ENCODE data around the gene NPC1.

The NPC1 gene

DNA sequence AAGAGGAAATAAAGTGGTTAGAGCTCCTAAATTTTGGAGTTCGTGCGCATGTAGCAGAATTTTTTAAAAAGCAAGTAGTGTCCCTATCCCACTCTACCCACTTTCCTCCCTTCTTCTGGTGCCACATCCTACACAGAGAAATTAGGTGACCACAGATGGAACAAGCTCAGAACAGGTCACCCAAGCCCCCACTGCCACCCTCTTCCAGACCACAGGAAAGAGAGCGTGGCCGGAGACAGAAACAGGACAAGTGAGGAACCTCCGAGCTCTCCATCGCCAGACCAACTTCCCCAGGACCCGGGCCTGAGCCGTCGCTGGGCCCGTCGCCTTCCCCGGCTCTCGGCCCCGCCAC, 433 bp downstream of the NPC1 start:
- TF ChIP-seq, protein P1, sequence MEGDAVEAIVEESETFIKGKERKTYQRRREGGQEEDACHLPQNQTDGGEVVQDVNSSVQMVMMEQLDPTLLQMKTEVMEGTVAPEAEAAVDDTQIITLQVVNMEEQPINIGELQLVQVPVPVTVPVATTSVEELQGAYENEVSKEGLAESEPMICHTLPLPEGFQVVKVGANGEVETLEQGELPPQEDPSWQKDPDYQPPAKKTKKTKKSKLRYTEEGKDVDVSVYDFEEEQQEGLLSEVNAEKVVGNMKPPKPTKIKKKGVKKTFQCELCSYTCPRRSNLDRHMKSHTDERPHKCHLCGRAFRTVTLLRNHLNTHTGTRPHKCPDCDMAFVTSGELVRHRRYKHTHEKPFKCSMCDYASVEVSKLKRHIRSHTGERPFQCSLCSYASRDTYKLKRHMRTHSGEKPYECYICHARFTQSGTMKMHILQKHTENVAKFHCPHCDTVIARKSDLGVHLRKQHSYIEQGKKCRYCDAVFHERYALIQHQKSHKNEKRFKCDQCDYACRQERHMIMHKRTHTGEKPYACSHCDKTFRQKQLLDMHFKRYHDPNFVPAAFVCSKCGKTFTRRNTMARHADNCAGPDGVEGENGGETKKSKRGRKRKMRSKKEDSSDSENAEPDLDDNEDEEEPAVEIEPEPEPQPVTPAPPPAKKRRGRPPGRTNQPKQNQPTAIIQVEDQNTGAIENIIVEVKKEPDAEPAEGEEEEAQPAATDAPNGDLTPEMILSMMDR (IDR thresholded peaks at IDR 0.05; ENCODE audit: low read depth, low read length, missing control alignments), result no peak
- in situ Hi-C loops (cut with HindIII; ENCODE audit: low sequenced_read_pairs), result no loop called here
- H3K4me3 ChIP-seq (ENCODE audit: low read depth, low read length), result peak overlapping the region; percentile 95
- no peak for DNase-seq (ENCODE audit: low read depth)

DNA sequence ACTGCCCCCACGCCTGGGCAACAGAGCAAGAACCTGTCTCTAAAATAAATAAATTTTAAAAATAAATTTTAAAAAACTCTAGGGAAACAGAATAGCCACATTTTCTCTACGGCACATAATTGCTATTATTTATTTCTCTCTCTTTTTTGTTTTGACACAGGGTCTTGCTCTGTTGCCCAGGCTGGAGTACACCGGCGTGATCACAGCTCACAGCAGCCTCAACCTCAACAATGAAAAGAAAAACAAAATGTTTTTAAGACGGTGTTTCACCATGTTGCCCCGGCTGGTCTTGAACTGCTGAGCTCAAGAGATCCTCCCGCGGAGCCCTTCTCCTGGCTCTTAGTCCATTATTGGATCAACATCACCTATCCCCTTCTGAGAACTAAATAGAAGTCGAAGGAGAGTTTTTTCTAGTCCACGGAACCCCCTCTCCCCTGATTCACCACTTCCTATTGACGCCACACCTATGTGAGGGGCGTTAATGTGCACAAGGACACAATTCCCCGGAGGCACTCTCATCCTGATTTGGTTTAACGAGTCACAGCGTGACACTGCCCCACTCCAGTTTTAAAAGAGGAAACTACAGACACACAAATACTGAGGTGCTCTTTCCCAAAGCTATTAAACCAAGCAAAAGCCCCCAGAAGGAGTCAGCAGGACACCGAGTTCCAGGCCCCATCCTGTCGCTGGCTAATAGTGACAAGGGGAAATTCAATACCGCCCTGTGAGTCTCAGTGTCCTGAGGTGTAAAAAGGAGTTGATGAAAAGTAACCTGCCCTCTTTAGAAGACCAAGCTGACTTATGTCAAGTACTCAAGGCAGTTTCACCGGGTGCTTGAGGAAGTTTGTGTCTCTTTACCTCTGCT, 1.1 kb downstream of the NPC1 start:
- DNase-seq (ENCODE audit: low read depth), result no peak
- in situ Hi-C loops (cut with HindIII; ENCODE audit: low sequenced_read_pairs), result no loop called here

DNA sequence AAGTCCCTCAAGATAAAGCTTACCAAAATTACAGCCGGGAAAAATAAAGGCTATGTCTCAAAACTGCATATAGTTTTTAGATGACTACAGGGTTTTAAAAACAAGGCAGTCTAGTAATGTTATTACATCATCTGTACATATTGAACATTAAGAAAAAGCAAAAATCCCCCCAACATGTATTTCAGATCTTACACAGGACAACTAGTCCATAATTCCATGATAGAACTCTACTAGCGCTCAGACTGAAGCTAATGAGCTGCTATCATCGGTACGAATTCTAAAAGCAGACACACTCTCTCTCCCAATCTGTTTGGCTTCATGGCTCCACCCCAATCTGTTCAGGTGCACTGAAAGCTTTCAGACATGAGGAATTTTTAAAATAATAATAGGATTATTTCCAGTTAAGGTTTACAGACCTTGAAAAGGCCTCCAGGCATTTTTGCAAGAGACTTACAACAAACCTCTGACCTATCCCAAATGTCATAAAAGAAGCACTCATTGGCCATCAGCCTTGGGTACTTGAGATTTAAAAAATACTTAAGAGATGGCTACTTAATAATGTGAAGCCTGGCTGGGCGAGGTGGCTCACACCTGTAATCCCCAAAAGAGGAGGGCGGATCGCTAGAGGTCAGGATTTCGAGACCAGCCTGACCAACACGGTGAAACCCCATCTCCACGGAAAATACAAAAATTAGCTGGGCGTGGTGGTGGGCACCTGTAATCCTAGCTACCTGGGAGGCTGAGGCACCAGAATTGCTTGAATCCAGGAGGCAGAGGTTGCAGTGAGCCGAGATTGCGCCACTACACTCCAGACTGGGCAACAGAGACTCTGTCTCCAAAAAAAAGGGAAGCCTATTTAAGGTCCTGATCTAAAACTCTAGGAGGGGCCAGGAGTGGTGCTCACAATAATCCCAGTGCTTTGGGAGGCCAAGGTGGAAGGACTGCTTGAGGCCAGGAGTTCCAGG, 2.0 kb downstream of the NPC1 start:
- TF ChIP-seq, protein P1 (IDR thresholded peaks at IDR 0.05; ENCODE audit: low read depth, low read length, missing control alignments), result no peak
- in situ Hi-C loops (cut with HindIII; ENCODE audit: low sequenced_read_pairs), result no loop called here
- H3K4me3 ChIP-seq (ENCODE audit: low read depth, low read length), result no peak overlapping the region
- DNase-seq (ENCODE audit: low read depth), result no peak

More for the DNA sequence above, 1.1 kb downstream of the NPC1 start:
- H3K4me3 ChIP-seq (ENCODE audit: low read depth, low read length), result peak overlapping the region; percentile 95
- TF ChIP-seq, protein P1 (IDR thresholded peaks at IDR 0.05; ENCODE audit: low read depth, low read length, missing control alignments), result no peak

DNA sequence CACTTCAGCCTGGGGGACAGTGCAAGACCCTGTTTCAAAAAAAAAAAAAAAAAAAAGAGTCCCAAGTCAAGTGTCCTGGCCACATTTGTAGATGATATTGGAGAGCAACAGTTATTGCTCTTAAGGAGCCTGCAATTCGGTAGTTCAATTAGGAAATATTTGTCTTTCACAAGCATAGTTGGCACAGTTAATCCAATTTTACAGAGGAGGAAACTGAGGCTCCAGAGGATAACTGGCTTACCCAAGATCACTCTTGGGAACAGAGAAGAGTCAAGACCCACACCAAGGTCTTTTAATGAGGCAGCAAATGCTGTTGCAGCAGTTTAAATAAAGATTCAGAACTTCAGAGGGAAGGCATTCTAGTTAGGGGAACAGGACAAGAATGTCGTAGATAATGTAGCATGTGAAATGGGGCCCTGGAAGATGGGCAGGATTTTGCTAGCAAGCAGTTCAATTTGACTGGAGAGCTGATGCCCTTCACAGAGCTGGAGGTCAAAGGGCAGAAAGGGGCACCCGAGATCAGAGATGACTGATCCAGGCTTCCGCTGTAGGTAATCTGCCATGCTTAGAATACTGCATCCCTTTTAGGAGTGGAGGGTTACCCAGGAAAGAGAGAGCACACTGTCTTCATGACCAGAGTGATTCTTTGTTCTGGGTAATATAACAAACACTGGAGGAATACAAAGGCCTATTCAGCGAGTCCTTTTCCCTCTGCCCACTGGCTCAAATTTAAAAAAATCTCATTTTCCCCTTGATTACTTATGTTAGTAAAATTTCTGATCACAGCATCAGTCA, 3.0 kb downstream of the NPC1 start:
- in situ Hi-C loops (cut with HindIII; ENCODE audit: low sequenced_read_pairs), result no loop called here
- H3K4me3 ChIP-seq (ENCODE audit: low read depth, low read length), result no peak overlapping the region
- TF ChIP-seq, protein P1 (IDR thresholded peaks at IDR 0.05; ENCODE audit: low read depth, low read length, missing control alignments), result no peak

DNA sequence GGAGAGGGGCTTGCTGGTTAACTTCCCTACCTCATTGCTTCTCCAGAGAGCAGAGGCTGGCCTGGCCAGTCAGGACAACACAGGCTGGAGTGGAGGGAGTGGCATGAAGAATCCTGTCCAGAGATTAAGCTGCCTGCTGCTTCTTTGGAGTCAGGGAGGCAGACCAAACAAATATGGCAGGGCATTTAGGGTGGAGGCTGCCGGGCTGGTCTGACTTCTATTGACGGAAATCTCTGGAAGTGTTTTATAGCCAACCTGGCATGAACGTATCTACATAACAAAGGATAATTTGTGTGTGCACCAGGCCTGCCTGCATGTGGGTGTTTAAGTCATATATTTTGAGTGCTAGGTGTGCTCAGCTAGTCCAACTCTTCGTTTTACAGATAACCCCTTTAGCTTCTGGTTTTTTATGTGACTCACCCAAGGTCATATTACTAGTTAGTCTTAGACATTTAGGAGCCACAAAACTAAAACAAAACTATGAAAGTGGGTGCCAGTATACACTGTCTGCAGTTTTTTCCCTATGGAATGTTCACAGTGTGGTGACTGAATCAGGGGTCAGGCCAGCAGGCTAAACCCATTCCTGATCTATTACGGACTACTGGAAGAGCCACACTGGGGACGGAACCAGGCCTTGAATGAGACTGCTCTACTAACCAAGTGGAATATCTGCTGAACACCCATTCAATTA, 5.5 kb downstream of the NPC1 start:
- no peak overlapping the region for H3K4me3 ChIP-seq (ENCODE audit: low read depth, low read length)
- DNase-seq (ENCODE audit: low read depth), result no peak
- TF ChIP-seq, protein P1 (IDR thresholded peaks at IDR 0.05; ENCODE audit: low read depth, low read length, missing control alignments), result no peak
- in situ Hi-C loops (cut with HindIII; ENCODE audit: low sequenced_read_pairs), result no loop called here

More for the DNA sequence above, 3.0 kb downstream of the NPC1 start:
- no peak for DNase-seq (ENCODE audit: low read depth)
